Fibroblast of lung (primary cell): Measurements from ENCODE around the gene ST6GALNAC2. TPM values are rescaled to one million over a fixed set of nuclear protein-coding genes. Genes with fewer than 3 reads are reported as not detected.
"Not testable (repeated sequence)": the region's sequence is repeated elsewhere in the genome, so short reads cannot be mapped to it uniquely, and the experiment has no call there.

Experiments used
- DNase-seq, 2 donors: peaks; one replicate each; pipeline versions ENCODE4 v3.0.0 to v3.0.0-alpha.2; 2010; ENCODE audit warnings: low read depth in 2 of 2
- H2AFZ ChIP-seq: 2 replicates; pipeline ENCODE4 v1.5.1; 2012; ENCODE audit warnings: low read length, control low read depth, inconsistent platforms
- H3K27ac ChIP-seq: 2 replicates; pipeline ENCODE4 v1.5.1; 2011; ENCODE audit warnings: low read length, control low read depth; ENCODE audit not compliant: insufficient read depth
- H3K27me3 ChIP-seq: 2 replicates; pipeline ENCODE4 v1.5.1; 2011; ENCODE audit warnings: mild to moderate bottlenecking, low read length; ENCODE audit not compliant: control insufficient read depth, insufficient read depth
- H3K36me3 ChIP-seq: 2 replicates; pipeline ENCODE4 v1.5.1; 2011; ENCODE audit warnings: low read length; ENCODE audit not compliant: control insufficient read depth, insufficient read depth
- H3K4me1 ChIP-seq: 2 replicates; pipeline ENCODE4 v1.5.1; 2011; ENCODE audit warnings: low read length; ENCODE audit not compliant: control insufficient read depth, insufficient read depth; ENCODE audit errors: extremely low read depth
- H3K4me2 ChIP-seq: 2 replicates; pipeline ENCODE4 v1.5.1; 2011; ENCODE audit warnings: low read length, control low read depth; ENCODE audit not compliant: insufficient read depth; ENCODE audit errors: extremely low read depth
- H3K4me3 ChIP-seq, 4 experiments: fragments of 200-600 bp in 1 of 4; sonication (generic) in 1 of 4; replicated peaks in 1 of 4; 2 replicates each; pipeline ENCODE4 v1.5.1; 2011 to 2016; ENCODE audit warnings: low read length in 4 of 4, low read depth in 3 of 4, mild to moderate bottlenecking in 3 of 4, control low read depth in 2 of 4, inconsistent platforms in 1 of 4, mixed read lengths in 1 of 4; ENCODE audit not compliant: insufficient read depth in 1 of 4; ENCODE audit errors: control extremely low read depth in 1 of 4
- H3K79me2 ChIP-seq: 2 replicates; pipeline ENCODE4 v1.5.1; 2012; ENCODE audit warnings: mild to moderate bottlenecking, low read length, inconsistent platforms; ENCODE audit not compliant: control insufficient read depth, insufficient read depth
- H3K9ac ChIP-seq: 2 replicates; pipeline ENCODE4 v1.5.1; 2011; ENCODE audit warnings: mild to moderate bottlenecking, low read length, control low read depth; ENCODE audit not compliant: insufficient read depth
- H3K9me3 ChIP-seq: 2 replicates; pipeline ENCODE4 v1.5.1; 2012; ENCODE audit warnings: low read depth, low read length; ENCODE audit not compliant: control insufficient read depth, insufficient read depth
- H4K20me1 ChIP-seq: 2 replicates; pipeline ENCODE4 v1.5.1; 2011; ENCODE audit warnings: low read length; ENCODE audit not compliant: control insufficient read depth, insufficient read depth; ENCODE audit errors: extremely low read depth
- EZH2 ChIP-seq: IDR thresholded peaks from 2 replicates; pipeline ENCODE4 v1.5.1; 2012; ENCODE audit warnings: low read length, control low read depth, mild to moderate bottlenecking; ENCODE audit errors: missing control alignments
- polyA plus RNA-seq, 2 donors: library from polyadenylated mRNA; depleted of rRNA in 1 of 2; stranded (reverse) in 1 of 2; unstranded in 1 of 2; fragments of >200 nt; gene quantifications; 2 replicates each; pipeline ENCODE4 v1.2.1, GENCODE V29; 2011 to 2012; ENCODE audit warnings: missing spikeins in 1 of 2
- total RNA-seq: library from RNA; depleted of rRNA; stranded (reverse); fragments of >200 nt; gene quantifications from 2 replicates; pipeline ENCODE4 v1.2.1, GENCODE V29; 2014
- TF ChIP-seq, protein P1 (sequence below), 2 donors: IDR thresholded peaks in 1 of 2; conservative IDR thresholded peaks in 1 of 2; 1 replicate in 1 of 2; 2 replicates in 1 of 2; pipeline ENCODE4 v1.5.1; 2011 to 2012; ENCODE audit warnings: low read length in 2 of 2, control low read depth in 1 of 2, inconsistent platforms in 1 of 2, low read depth in 1 of 2, mild to moderate bottlenecking in 1 of 2

Gene ST6GALNAC2
- total and polyA plus RNA-seq, 2 donors (not counting 1 experiment from before 2014, with no cell fraction given), result 0.42 to 0.83 TPM

DNA sequence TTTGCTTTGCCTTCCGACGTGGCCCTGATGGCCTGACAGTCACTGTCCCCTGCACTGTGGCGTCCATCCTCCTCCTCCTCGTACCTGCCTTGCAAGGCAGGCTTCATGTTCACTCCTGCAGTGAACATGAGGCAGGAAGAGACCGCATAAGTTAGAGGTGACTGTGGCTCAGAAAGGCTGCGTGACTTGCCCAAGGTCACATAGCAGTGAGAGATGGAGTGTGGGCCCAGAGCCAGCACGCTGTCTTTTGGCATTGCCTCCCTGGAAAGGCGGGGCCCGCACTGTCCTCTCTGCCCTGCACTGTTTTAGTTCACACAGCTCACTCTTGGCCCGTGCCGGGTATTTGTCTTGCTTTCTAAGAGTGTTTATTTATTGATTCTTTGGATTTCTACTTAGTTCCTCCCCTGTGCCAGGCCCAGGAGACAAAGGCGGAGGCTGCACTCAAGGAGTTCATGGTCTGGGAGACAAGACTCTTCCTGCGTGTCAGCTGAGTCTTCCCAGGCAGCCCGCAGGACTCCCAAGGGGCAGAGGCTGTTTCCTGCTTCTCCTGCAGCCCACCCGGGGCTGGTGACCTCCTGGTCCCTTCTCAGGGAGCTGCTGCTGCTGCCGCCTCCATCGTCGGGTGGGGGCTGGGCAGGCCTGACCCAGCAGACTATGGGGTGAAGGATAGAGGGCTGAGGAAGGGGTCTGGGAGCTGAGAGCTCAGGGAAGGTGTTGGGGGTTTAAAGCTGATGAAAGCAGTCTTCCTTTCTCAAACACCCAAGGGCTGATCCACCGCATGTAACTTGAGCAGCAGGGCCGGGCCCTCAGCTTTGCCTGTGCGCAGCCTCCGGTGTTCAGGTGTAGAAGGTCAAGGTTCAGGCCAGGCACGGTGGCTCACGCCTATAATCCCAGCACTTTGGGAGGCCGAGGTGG is 60.8 kb downstream of the ST6GALNAC2 start:
- DNase-seq, result peak; percentile 43 to 90
- H3K9me3 ChIP-seq, result no peaks in the 10 kb centered on the region
- H3K27me3 ChIP-seq, result no peaks in the 10 kb centered on the region
- no peaks in the 10 kb centered on the region for H4K20me1 ChIP-seq
- H3K9ac ChIP-seq, result no peak overlapping the region
- peaks cover 30% of the 10 kb centered on the region for H3K4me1 ChIP-seq
- no peak for TF ChIP-seq EZH2
- TF ChIP-seq, protein P1, sequence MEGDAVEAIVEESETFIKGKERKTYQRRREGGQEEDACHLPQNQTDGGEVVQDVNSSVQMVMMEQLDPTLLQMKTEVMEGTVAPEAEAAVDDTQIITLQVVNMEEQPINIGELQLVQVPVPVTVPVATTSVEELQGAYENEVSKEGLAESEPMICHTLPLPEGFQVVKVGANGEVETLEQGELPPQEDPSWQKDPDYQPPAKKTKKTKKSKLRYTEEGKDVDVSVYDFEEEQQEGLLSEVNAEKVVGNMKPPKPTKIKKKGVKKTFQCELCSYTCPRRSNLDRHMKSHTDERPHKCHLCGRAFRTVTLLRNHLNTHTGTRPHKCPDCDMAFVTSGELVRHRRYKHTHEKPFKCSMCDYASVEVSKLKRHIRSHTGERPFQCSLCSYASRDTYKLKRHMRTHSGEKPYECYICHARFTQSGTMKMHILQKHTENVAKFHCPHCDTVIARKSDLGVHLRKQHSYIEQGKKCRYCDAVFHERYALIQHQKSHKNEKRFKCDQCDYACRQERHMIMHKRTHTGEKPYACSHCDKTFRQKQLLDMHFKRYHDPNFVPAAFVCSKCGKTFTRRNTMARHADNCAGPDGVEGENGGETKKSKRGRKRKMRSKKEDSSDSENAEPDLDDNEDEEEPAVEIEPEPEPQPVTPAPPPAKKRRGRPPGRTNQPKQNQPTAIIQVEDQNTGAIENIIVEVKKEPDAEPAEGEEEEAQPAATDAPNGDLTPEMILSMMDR (conservative IDR thresholded peaks at IDR 0.05 in 1 of 2, IDR thresholded peaks at IDR 0.05 in 1 of 2; ENCODE audit: low read depth in 1 of 2, low read length in 2 of 2), result no peak
- no peaks in the 10 kb centered on the region for H3K36me3 ChIP-seq
- H3K4me2 ChIP-seq, result peak overlapping the region; percentile 21
- no peak overlapping the region for H2AFZ ChIP-seq
- no peak overlapping the region for H3K4me3 ChIP-seq
- H3K79me2 ChIP-seq, result no peaks in the 10 kb centered on the region
- peak overlapping the region; percentile 51 for H3K27ac ChIP-seq

DNA sequence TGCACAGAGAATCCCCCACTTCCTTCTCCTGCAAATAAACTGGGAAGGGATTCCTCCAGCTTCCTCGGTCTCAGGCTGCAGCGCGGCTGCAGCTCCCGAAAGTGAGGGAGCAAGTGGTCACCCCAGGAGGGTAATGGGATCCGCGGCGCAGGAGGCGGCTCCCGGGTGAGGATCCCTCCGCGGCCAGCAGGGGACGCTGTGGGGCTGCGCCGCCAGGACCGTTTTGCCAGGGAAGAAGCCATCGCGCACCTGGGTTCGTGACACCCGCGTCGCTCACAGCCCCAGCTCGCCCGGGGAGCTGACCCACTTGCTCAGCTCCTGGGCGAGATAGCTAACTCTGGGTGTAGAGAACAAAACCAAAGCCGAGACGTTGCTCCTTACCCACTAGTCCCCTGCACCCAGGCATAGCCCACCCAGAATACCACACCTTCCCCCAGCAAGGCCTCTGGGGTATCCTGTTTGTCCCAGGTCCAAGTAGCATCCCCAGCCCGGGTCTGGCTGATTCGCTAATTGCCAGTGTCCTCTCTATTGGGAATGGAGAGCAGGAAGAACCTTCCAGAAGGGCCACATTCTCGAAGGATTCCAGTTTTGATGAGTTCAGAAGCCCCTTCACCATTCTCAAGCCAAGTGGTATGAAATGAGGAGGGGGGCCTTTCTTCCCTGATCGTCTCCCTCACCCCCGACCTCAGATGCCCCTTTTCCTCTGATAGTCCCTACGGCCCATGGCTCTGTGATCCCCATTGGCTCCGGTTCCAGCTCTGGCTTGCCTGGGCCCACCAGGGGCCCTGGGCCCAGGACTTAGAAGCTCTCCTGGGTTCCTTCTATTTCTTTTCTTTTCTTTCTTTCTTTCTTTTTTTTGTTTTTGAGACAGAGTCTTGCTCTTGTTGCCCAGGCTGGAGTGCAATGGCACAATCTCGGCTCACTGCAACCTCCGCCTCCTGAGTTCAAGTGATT is 62.3 kb downstream of the ST6GALNAC2 start:
- Histone ChIP-seq H3K27me3 (no peaks in the 10 kb centered on the region), H4K20me1 (no peaks in the 10 kb centered on the region), H3K9me3 (no peaks in the 10 kb centered on the region), H3K79me2 (no peaks in the 10 kb centered on the region), H3K4me2 (peak overlapping the region; percentile 80), H3K9ac (no peak overlapping the region), H3K36me3 (no peaks in the 10 kb centered on the region), H3K4me3 (no peak overlapping the region), H3K4me1 (peaks cover 17% of the 10 kb centered on the region), H3K27ac (no peak overlapping the region), H2AFZ (no peak overlapping the region)
- no peak for TF ChIP-seq EZH2
- TF ChIP-seq, protein P1 (conservative IDR thresholded peaks at IDR 0.05 in 1 of 2, IDR thresholded peaks at IDR 0.05 in 1 of 2; ENCODE audit: low read depth in 1 of 2, low read length in 2 of 2), result peak; percentile 97
- peak; percentile 30 to 52 for DNase-seq

DNA sequence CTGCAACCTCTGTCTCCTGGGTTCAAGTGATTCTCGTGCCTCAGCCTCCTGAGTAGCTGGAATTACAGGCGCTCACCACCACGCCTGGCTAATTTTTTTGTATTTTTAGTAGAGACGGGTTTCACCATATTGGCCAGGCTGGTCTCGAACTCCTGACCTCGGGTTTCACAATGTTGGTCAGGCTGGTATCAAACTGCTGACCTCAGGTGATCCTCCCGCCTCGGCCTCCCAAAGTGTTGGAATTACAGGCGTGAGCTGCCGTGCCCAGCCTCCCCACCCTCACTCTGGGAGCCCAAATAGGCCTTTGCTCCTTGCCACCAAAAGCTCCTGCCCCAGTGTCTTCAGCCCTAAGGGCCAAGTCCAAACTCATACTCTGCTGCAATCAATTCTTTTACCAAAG is 64.0 kb downstream of the ST6GALNAC2 start:
- H3K4me1 ChIP-seq, result peaks cover 10% of the 10 kb centered on the region
- H3K4me2 ChIP-seq, DNase-seq, H3K27me3 ChIP-seq, H3K4me3 ChIP-seq, H3K36me3 ChIP-seq, H2AFZ ChIP-seq, H3K79me2 ChIP-seq, H3K27ac ChIP-seq, H3K9ac ChIP-seq, H3K9me3 ChIP-seq, H4K20me1 ChIP-seq: not testable (repeated sequence)
